ENCODE measurements around the gene SIMC1. TPM values are rescaled to one million over a fixed set of nuclear protein-coding genes. Genes with fewer than 3 reads are reported as not detected.

SIMC1 gene
- total RNA-seq, 3 donors from 2014 or later, result 16.3 to 18.3 (median 16.6) TPM

- ATAC-seq (no peak), DNase-seq (no peak)
- Mint-ChIP-seq H3K4me1 (ENCODE audit: low read depth) (peaks cover 25% of the 10 kb centered on the region), H3K27me3 (ENCODE audit: low read depth) (no peaks in the 10 kb centered on the region), H3K36me3 (ENCODE audit: insufficient read depth) (peaks cover 21% of the 10 kb centered on the region), H3K9me3 (no peaks in the 10 kb centered on the region), H3K4me3 (no peak overlapping the region)
Measured at GRCh38 chr5:176355400-176356178, 117.4 kb downstream of the SIMC1 start.

GRCh38 chr5:176356179-176356566 is 117.9 kb downstream of the SIMC1 start:
- H3K27me3 Mint-ChIP-seq (ENCODE audit: low read depth), result no peaks in the 10 kb centered on the region
- no peak overlapping the region for H3K4me3 Mint-ChIP-seq
- peaks cover 20% of the 10 kb centered on the region for H3K36me3 Mint-ChIP-seq (ENCODE audit: insufficient read depth)
- H3K9me3 Mint-ChIP-seq, result no peaks in the 10 kb centered on the region
- ATAC-seq, result no peak
- peaks cover 25% of the 10 kb centered on the region for H3K4me1 Mint-ChIP-seq (ENCODE audit: low read depth)
- no peak for DNase-seq

- DNase-seq (no peak), ATAC-seq (no peak)
- peak overlapping the region; percentile 75 for H3K4me3 Mint-ChIP-seq
- H3K27me3 Mint-ChIP-seq (ENCODE audit: low read depth), result no peaks in the 10 kb centered on the region
- H3K36me3 Mint-ChIP-seq (ENCODE audit: insufficient read depth), result peaks cover 11% of the 10 kb centered on the region
- H3K4me1 Mint-ChIP-seq (ENCODE audit: low read depth), result peaks cover 33% of the 10 kb centered on the region
- H3K9me3 Mint-ChIP-seq, result no peaks in the 10 kb centered on the region
Measured at GRCh38 chr5:176359658-176360057, 121.4 kb downstream of the SIMC1 start.

GRCh38 chr5:176360894-176361436 is 122.7 kb downstream of the SIMC1 start:
- DNase-seq (no peak), ATAC-seq (peak in 1 of 2 donors; percentile 5)
- Mint-ChIP-seq H3K27me3 (ENCODE audit: low read depth) (no peaks in the 10 kb centered on the region), H3K9me3 (no peaks in the 10 kb centered on the region), H3K4me3 (peak overlapping the region; percentile 97), H3K36me3 (ENCODE audit: insufficient read depth) (peaks cover 6% of the 10 kb centered on the region), H3K4me1 (ENCODE audit: low read depth) (peaks cover 29% of the 10 kb centered on the region)

- H3K36me3 Mint-ChIP-seq (ENCODE audit: insufficient read depth), result peaks cover 8% of the 10 kb centered on the region
- ATAC-seq, result peak; percentile 91
- peak; percentile 91 for DNase-seq
- H3K4me3 Mint-ChIP-seq, result peak within 1 kb of the TSS; percentile 97
- H3K4me1 Mint-ChIP-seq (ENCODE audit: low read depth), result peaks cover 31% of the 10 kb centered on the region
- H3K27me3 Mint-ChIP-seq (ENCODE audit: low read depth), result no peaks in the 10 kb centered on the region
- no peaks in the 10 kb centered on the region for H3K9me3 Mint-ChIP-seq
Measured at GRCh38 chr5:176361437-176362232, 123.4 kb downstream of the SIMC1 start, which contains the start of gene KIAA1191. KIAA1191 (minus strand) TSS chr5:176361764; CDS start chr5:176359508, 2,256 bp downstream.

- no peak for DNase-seq
- H3K4me1 Mint-ChIP-seq (ENCODE audit: low read depth), result peaks cover 33% of the 10 kb centered on the region
- no peaks in the 10 kb centered on the region for H3K27me3 Mint-ChIP-seq (ENCODE audit: low read depth)
Measured at GRCh38 chr5:176362233-176362490, 123.9 kb downstream of the SIMC1 start.

GRCh38 chr5:176364765-176365350 is 126.6 kb downstream of the SIMC1 start:
- Mint-ChIP-seq H3K4me3 (peak overlapping the region; percentile 76), H3K4me1 (ENCODE audit: low read depth) (peaks cover 19% of the 10 kb centered on the region)

More at GRCh38 chr5:176362233-176362490, 123.9 kb downstream of the SIMC1 start:
- Mint-ChIP-seq H3K4me3 (peak overlapping the region; percentile 97), H3K9me3 (no peaks in the 10 kb centered on the region), H3K36me3 (ENCODE audit: insufficient read depth) (peaks cover 10% of the 10 kb centered on the region)
- ATAC-seq, result no peak

GRCh38 chr5:176365351-176366231 is 127.4 kb downstream of the SIMC1 start, which contains the start of gene ARL10:
ARL10 (plus strand) TSS chr5:176365487; CDS start chr5:176365564, 77 bp downstream.
- H3K4me3 Mint-ChIP-seq, result peak within 1 kb of the TSS; percentile 81
- ATAC-seq (peak; percentile 58 to 61), DNase-seq (peak; percentile 45)
- H3K9me3 Mint-ChIP-seq, result no peaks in the 10 kb centered on the region
- H3K36me3 Mint-ChIP-seq (ENCODE audit: insufficient read depth), result peaks cover 16% of the 10 kb centered on the region
- peaks cover 19% of the 10 kb centered on the region for H3K4me1 Mint-ChIP-seq (ENCODE audit: low read depth)
- H3K27me3 Mint-ChIP-seq (ENCODE audit: low read depth), result no peaks in the 10 kb centered on the region

More at GRCh38 chr5:176364765-176365350, 126.6 kb downstream of the SIMC1 start:
- ATAC-seq (no peak), DNase-seq (no peak)
- Mint-ChIP-seq H3K9me3 (no peaks in the 10 kb centered on the region), H3K36me3 (ENCODE audit: insufficient read depth) (peaks cover 16% of the 10 kb centered on the region), H3K27me3 (ENCODE audit: low read depth) (no peaks in the 10 kb centered on the region)

GRCh38 chr5:176366232-176366894 is 128.1 kb downstream of the SIMC1 start:
- DNase-seq (no peak), ATAC-seq (no peak)
- Mint-ChIP-seq H3K9me3 (no peaks in the 10 kb centered on the region), H3K27me3 (ENCODE audit: low read depth) (no peaks in the 10 kb centered on the region), H3K4me1 (ENCODE audit: low read depth) (peaks cover 19% of the 10 kb centered on the region), H3K4me3 (peak overlapping the region; percentile 81), H3K36me3 (ENCODE audit: insufficient read depth) (peaks cover 18% of the 10 kb centered on the region)

GRCh38 chr5:176368726-176369125 is 130.5 kb downstream of the SIMC1 start:
- DNase-seq (no peak), ATAC-seq (no peak)
- Mint-ChIP-seq H3K27me3 (ENCODE audit: low read depth) (no peaks in the 10 kb centered on the region), H3K36me3 (ENCODE audit: insufficient read depth) (peaks cover 21% of the 10 kb centered on the region), H3K4me1 (ENCODE audit: low read depth) (peaks cover 10% of the 10 kb centered on the region), H3K4me3 (no peak overlapping the region), H3K9me3 (no peaks in the 10 kb centered on the region)

GRCh38 chr5:176369934-176370711 is 131.9 kb downstream of the SIMC1 start:
- DNase-seq, result no peak
- H3K9me3 Mint-ChIP-seq, result no peaks in the 10 kb centered on the region
- H3K27me3 Mint-ChIP-seq (ENCODE audit: low read depth), result no peaks in the 10 kb centered on the region
- peaks cover 21% of the 10 kb centered on the region for H3K36me3 Mint-ChIP-seq (ENCODE audit: insufficient read depth)
- ATAC-seq, result no peak
- H3K4me3 Mint-ChIP-seq, result no peak overlapping the region
- peaks cover 8% of the 10 kb centered on the region for H3K4me1 Mint-ChIP-seq (ENCODE audit: low read depth)

- H3K4me1 Mint-ChIP-seq (ENCODE audit: low read depth), result peaks cover 4% of the 10 kb centered on the region
- no peaks in the 10 kb centered on the region for H3K9me3 Mint-ChIP-seq
- peaks cover 23% of the 10 kb centered on the region for H3K36me3 Mint-ChIP-seq (ENCODE audit: insufficient read depth)
- DNase-seq, result no peak
- no peaks in the 10 kb centered on the region for H3K27me3 Mint-ChIP-seq (ENCODE audit: low read depth)
- no peak overlapping the region for H3K4me3 Mint-ChIP-seq
- no peak for ATAC-seq
Measured at GRCh38 chr5:176371621-176372539, 133.7 kb downstream of the SIMC1 start.
